DMS53 (cell line): ENCODE data around the gene FST.

Experiments
- DNase-seq: peaks from one replicate; lab custom pipeline; 2025; lab: John Stamatoyannopoulos, UW

FST gene

GRCh38 chr5:53480416-53481158 lies at the start of gene FST:
FST (plus strand) TSS chr5:53480629; CDS start chr5:53480792, 163 bp downstream.
- DNase-seq, result peak; percentile 68

GRCh38 chr5:53431665-53432064 lies 48.8 kb upstream of the FST start:
- DNase-seq, result no peak

GRCh38 chr5:53433026-53433425 lies 47.4 kb upstream of the FST start:
- no peak for DNase-seq

GRCh38 chr5:53434541-53434940 lies 45.9 kb upstream of the FST start:
- no peak for DNase-seq

GRCh38 chr5:53436480-53437191 lies 43.8 kb upstream of the FST start:
- no peak for DNase-seq

- no peak for DNase-seq
Observed at GRCh38 chr5:53438079-53438478, 42.4 kb upstream of the FST start.

- DNase-seq, result no peak
Observed at GRCh38 chr5:53438486-53439472, 41.6 kb upstream of the FST start.

GRCh38 chr5:53442961-53443360 lies 37.5 kb upstream of the FST start:
- DNase-seq, result no peak

- DNase-seq, result no peak
Observed at GRCh38 chr5:53445569-53445968, 34.9 kb upstream of the FST start.

- peak; percentile 20 for DNase-seq
Observed at GRCh38 chr5:53446908-53447307, 33.5 kb upstream of the FST start.

GRCh38 chr5:53448851-53449250 lies 31.6 kb upstream of the FST start:
- DNase-seq, result no peak

- DNase-seq, result peak; percentile 6
Observed at GRCh38 chr5:53453898-53454718, 26.3 kb upstream of the FST start.

GRCh38 chr5:53454719-53455000 lies 25.8 kb upstream of the FST start:
- no peak for DNase-seq

GRCh38 chr5:53456366-53456765 lies 24.1 kb upstream of the FST start:
- DNase-seq, result no peak

GRCh38 chr5:53463909-53464621 lies 16.4 kb upstream of the FST start:
- DNase-seq, result no peak

GRCh38 chr5:53464722-53465121 lies 15.7 kb upstream of the FST start:
- DNase-seq, result no peak

- no peak for DNase-seq
Observed at GRCh38 chr5:53469946-53470687, 10.3 kb upstream of the FST start.

GRCh38 chr5:53472279-53472678 lies 8.2 kb upstream of the FST start:
- DNase-seq, result peak; percentile 7

GRCh38 chr5:53472720-53473510 lies 7.5 kb upstream of the FST start:
- no peak for DNase-seq

- DNase-seq, result no peak
Observed at GRCh38 chr5:53473633-53474032, 6.8 kb upstream of the FST start.
